MM.1S (cell line): ENCODE measurements around the gene CALD1.

ENCODE experiments used
- EZH2 ChIP-seq: fragments of 300-600 bp; sonication (generic); optimal IDR thresholded peaks from 2 replicates; pipeline ENCODE3; 2017; ENCODE audit warnings: low read depth, mild to moderate bottlenecking, antibody characterized with exemption, low read length, mixed read lengths
- TF ChIP-seq, protein P1 (sequence below): fragments of 300-600 bp; sonication (generic); IDR thresholded peaks from 2 replicates; pipeline ENCODE4 v1.5.1; 2016; ENCODE audit warnings: antibody characterized with exemption, low read length, mixed read lengths

- no peak for TF ChIP-seq EZH2
- TF ChIP-seq, protein P1, sequence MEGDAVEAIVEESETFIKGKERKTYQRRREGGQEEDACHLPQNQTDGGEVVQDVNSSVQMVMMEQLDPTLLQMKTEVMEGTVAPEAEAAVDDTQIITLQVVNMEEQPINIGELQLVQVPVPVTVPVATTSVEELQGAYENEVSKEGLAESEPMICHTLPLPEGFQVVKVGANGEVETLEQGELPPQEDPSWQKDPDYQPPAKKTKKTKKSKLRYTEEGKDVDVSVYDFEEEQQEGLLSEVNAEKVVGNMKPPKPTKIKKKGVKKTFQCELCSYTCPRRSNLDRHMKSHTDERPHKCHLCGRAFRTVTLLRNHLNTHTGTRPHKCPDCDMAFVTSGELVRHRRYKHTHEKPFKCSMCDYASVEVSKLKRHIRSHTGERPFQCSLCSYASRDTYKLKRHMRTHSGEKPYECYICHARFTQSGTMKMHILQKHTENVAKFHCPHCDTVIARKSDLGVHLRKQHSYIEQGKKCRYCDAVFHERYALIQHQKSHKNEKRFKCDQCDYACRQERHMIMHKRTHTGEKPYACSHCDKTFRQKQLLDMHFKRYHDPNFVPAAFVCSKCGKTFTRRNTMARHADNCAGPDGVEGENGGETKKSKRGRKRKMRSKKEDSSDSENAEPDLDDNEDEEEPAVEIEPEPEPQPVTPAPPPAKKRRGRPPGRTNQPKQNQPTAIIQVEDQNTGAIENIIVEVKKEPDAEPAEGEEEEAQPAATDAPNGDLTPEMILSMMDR = no peak
Observed at GRCh38 chr7:134774119-134774518, 5.3 kb upstream of the CALD1 start.
